Erythroblast (primary cell): ENCODE measurements around the gene PGM1.

Source experiments
- DNase-seq, 2 experiments: peaks; one replicate each; lab custom pipeline; 2025; lab: John Stamatoyannopoulos, UW
- GATA1 ChIP-seq: IDR thresholded peaks from 2 replicates; pipeline ENCODE4 v1.6.1; 2011; ENCODE audit warnings: low read depth, mild to moderate bottlenecking, control low read depth, low read length, moderate library complexity
- POLR2A ChIP-seq: IDR thresholded peaks from 2 replicates; pipeline ENCODE4 v1.6.1; 2011; ENCODE audit warnings: mild to moderate bottlenecking, low read length

The PGM1 gene

GRCh38 chr1:63617450-63617849 lies 24.2 kb downstream of the PGM1 start:
- TF ChIP-seq POLR2A (no peak), GATA1 (no peak)
- DNase-seq, result no peak

- TF ChIP-seq POLR2A, result no peak
- no peak for TF ChIP-seq GATA1
- DNase-seq, result no peak
These were observed 24.8 kb downstream of the PGM1 start for GRCh38 chr1:63618011-63618410.

- no peak for DNase-seq
- no peak for TF ChIP-seq POLR2A
- TF ChIP-seq GATA1, result no peak
These were observed 26.3 kb downstream of the PGM1 start for GRCh38 chr1:63619558-63619957.

GRCh38 chr1:63620671-63621070 lies 27.5 kb downstream of the PGM1 start:
- DNase-seq, result no peak
- TF ChIP-seq POLR2A, result no peak
- TF ChIP-seq GATA1, result no peak

GRCh38 chr1:63621075-63621474 lies 27.9 kb downstream of the PGM1 start:
- no peak for TF ChIP-seq POLR2A
- no peak for TF ChIP-seq GATA1
- no peak for DNase-seq

GRCh38 chr1:63621698-63622097 lies 28.5 kb downstream of the PGM1 start:
- no peak for DNase-seq
- TF ChIP-seq POLR2A (no peak), GATA1 (no peak)

GRCh38 chr1:63622849-63623566 lies 29.8 kb downstream of the PGM1 start:
- TF ChIP-seq GATA1, result no peak
- TF ChIP-seq POLR2A, result no peak

GRCh38 chr1:63623952-63624351 lies 30.7 kb downstream of the PGM1 start:
- TF ChIP-seq GATA1 (no peak), POLR2A (no peak)
- DNase-seq, result no peak

More at GRCh38 chr1:63622849-63623566, 29.8 kb downstream of the PGM1 start:
- no peak for DNase-seq

- TF ChIP-seq POLR2A, result no peak
- TF ChIP-seq GATA1, result no peak
- no peak for DNase-seq
These were observed 31.7 kb downstream of the PGM1 start for GRCh38 chr1:63624911-63625310.

- DNase-seq, result no peak
- TF ChIP-seq GATA1 (no peak), POLR2A (no peak)
These were observed 33.0 kb downstream of the PGM1 start for GRCh38 chr1:63626222-63626621.

- TF ChIP-seq GATA1, result no peak
- no peak for TF ChIP-seq POLR2A
- DNase-seq, result no peak
These were observed 35.4 kb downstream of the PGM1 start for GRCh38 chr1:63628607-63629006.

GRCh38 chr1:63630238-63630637 lies 37.0 kb downstream of the PGM1 start:
- no peak for DNase-seq
- TF ChIP-seq POLR2A, result no peak

- TF ChIP-seq POLR2A, result no peak
- no peak for TF ChIP-seq GATA1
- no peak for DNase-seq
These were observed 37.5 kb downstream of the PGM1 start for GRCh38 chr1:63630666-63631065.

- TF ChIP-seq POLR2A (no peak), GATA1 (no peak)
- DNase-seq, result no peak
These were observed 38.9 kb downstream of the PGM1 start for GRCh38 chr1:63632110-63632509.

GRCh38 chr1:63633281-63633680 lies 40.1 kb downstream of the PGM1 start:
- DNase-seq, result no peak
- no peak for TF ChIP-seq POLR2A
- no peak for TF ChIP-seq GATA1
